Mononuclear cell (primary cell): ENCODE data around the gene ATP6AP2. TPM values are rescaled to one million over a fixed set of nuclear protein-coding genes. Genes with fewer than 3 reads are reported as not detected.
"Not testable (repeated sequence)": the region's sequence is repeated elsewhere in the genome, so short reads cannot be mapped to it uniquely, and the experiment has no call there.

Experiments
- H3K27me3 ChIP-seq: 2 replicates; pipeline ENCODE4 v1.6.0; 2011; ENCODE audit warnings: low read length, control low read depth; ENCODE audit not compliant: insufficient read depth
- H3K4me1 ChIP-seq: 2 replicates; pipeline ENCODE4 v1.5.1; 2011; ENCODE audit warnings: mild to moderate bottlenecking, low read length, control low read depth; ENCODE audit not compliant: insufficient read depth
- H3K4me3 ChIP-seq: 2 replicates; pipeline ENCODE4 v1.5.1; 2011; ENCODE audit warnings: mild to moderate bottlenecking, low read length, moderate library complexity
- H3K9me3 ChIP-seq: 2 replicates; pipeline ENCODE4 v1.5.1; 2011; ENCODE audit warnings: low read depth, mild to moderate bottlenecking, control low read depth, low read length
- total RNA-seq: library from RNA; depleted of rRNA; stranded (reverse); fragments of >200 nt; gene quantifications from one replicate; pipeline ENCODE4 v1.2.3, GENCODE V29; 2012

The ATP6AP2 gene
- total RNA-seq, 1 donor: 167 TPM

- not testable (repeated sequence) for H3K9me3 ChIP-seq, H3K4me3 ChIP-seq, H3K27me3 ChIP-seq, H3K4me1 ChIP-seq
Observed at GRCh38 chrX:40589616-40590321, 9.0 kb downstream of the ATP6AP2 start.

GRCh38 chrX:40603446-40603845, 22.7 kb downstream of the ATP6AP2 start:
- H3K4me1 ChIP-seq: no peaks in the 10 kb centered on the region
- no peaks in the 10 kb centered on the region for H3K9me3 ChIP-seq
- no peak overlapping the region for H3K4me3 ChIP-seq
- H3K27me3 ChIP-seq: no peaks in the 10 kb centered on the region

GRCh38 chrX:40607381-40607780, 26.6 kb downstream of the ATP6AP2 start:
- H3K9me3 ChIP-seq: no peaks in the 10 kb centered on the region
- H3K4me3 ChIP-seq: no peak overlapping the region
- no peaks in the 10 kb centered on the region for H3K27me3 ChIP-seq
- no peaks in the 10 kb centered on the region for H3K4me1 ChIP-seq

- Histone ChIP-seq H3K4me3 (no peak overlapping the region), H3K9me3 (no peaks in the 10 kb centered on the region), H3K4me1 (no peaks in the 10 kb centered on the region), H3K27me3 (no peaks in the 10 kb centered on the region)
Observed at GRCh38 chrX:40612511-40612910, 31.7 kb downstream of the ATP6AP2 start.

- H3K4me3 ChIP-seq: no peak overlapping the region
- H3K4me1 ChIP-seq: no peaks in the 10 kb centered on the region
- H3K9me3 ChIP-seq: no peaks in the 10 kb centered on the region
- H3K27me3 ChIP-seq: no peaks in the 10 kb centered on the region
Observed at GRCh38 chrX:40615976-40616375, 35.2 kb downstream of the ATP6AP2 start.

DNA sequence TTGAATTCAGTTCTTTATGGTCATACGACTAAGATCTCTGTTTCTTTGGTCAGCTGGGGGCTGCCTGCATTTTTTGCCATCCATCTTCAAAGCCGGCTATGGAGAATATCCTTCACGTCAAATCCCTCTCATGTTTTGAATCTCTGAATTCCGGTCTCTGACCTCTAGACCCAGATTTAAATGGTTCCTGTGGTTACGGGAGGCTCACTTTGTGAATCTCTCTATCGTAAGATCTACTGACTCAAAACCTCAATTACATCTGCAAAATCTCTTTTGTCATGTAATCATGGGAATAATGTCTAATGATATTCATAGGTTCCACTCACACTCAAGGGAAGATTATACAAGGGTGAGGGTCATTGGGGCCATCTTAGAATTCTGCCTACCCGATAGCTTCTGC, 36.8 kb downstream of the ATP6AP2 start:
- Histone ChIP-seq H3K27me3 (no peaks in the 10 kb centered on the region), H3K4me3 (no peak overlapping the region), H3K4me1 (no peaks in the 10 kb centered on the region), H3K9me3 (no peaks in the 10 kb centered on the region)

DNA sequence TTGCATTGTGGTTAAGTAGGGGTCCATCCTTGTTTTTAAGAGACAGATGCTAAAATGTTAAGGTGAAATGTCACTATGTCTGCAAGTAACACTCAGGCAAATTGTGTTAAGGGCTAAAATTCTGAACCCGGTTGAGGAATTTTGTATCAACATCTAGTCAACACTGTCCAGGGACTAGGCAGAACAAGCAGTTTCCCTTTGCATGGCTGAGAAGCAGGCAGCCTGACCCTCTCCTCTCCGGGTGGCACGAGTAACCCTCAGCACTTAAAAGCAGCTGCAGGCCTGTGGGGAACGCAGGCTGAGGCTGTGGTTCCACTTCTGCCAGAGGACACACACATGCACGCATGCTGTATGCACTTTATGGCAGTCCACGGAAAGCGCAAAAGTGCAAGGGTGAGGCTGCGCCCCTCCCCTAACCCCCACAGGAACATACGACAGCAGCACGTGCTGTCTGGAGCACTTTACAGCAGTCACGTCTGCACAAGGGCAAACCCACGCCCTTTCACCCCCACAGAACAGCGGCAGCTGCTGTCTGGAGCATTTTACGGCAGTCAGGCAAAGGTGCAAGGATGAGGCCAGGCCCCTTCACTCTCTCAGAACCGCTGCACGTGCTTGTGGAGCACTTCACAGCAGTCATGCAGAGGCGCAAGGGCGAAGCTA, 41.8 kb downstream of the ATP6AP2 start:
- Histone ChIP-seq H3K9me3 (no peaks in the 10 kb centered on the region), H3K4me3 (no peak overlapping the region), H3K27me3 (no peaks in the 10 kb centered on the region), H3K4me1 (no peaks in the 10 kb centered on the region)

DNA sequence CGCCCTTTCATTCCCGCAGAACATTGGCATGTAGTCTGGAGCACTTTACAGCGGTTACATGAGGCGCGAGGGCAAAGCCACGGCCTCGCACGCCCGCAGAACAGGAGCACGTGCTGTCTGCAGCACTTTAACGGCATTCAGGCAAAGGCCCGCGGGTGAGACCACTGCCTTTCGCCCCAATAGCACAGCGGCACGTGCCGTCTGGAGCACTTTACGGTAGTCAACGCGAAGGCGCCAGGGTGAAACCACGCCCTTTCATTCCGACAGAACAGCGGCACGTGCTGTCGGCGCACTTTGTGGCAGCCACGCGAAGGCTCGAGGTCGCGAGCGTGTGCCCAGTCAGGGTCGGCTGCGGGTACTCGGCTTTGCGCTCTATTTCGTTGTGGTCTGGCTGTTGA, 42.4 kb downstream of the ATP6AP2 start, which contains the start of gene MPC1L:
Gene MPC1L (plus strand): TSS at position 290 of the 398 bp plus-strand sequence. CDS start 138 bp downstream, outside the sequence.
- Histone ChIP-seq H3K9me3 (no peaks in the 10 kb centered on the region), H3K4me3 (no peak within 1 kb of the TSS), H3K4me1 (no peaks in the 10 kb centered on the region), H3K27me3 (no peaks in the 10 kb centered on the region)

DNA sequence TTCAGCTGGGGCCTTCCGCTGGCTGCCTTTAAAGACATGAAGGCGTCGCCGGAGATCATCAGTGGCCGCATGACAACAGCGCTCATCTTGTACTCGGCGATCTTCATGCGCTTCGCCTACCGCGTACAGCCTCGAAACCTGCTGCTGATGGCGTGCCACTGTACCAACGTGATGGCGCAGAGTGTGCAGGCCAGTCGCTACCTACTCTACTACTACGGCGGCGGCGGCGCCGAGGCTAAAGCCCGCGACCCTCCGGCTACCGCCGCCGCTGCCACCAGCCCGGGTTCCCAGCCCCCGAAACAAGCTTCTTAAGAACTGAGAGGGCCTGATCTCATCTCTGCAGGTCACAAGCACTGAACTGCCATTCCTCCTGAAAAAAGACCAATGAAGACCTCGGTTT, 42.9 kb downstream of the ATP6AP2 start:
- Histone ChIP-seq H3K4me3 (no peak overlapping the region), H3K9me3 (no peaks in the 10 kb centered on the region), H3K27me3 (no peaks in the 10 kb centered on the region), H3K4me1 (no peaks in the 10 kb centered on the region)

GRCh38 chrX:40625294-40625693, 44.5 kb downstream of the ATP6AP2 start:
- no peaks in the 10 kb centered on the region for H3K9me3 ChIP-seq
- H3K4me3 ChIP-seq: no peak overlapping the region
- H3K4me1 ChIP-seq: no peaks in the 10 kb centered on the region
- no peaks in the 10 kb centered on the region for H3K27me3 ChIP-seq

DNA sequence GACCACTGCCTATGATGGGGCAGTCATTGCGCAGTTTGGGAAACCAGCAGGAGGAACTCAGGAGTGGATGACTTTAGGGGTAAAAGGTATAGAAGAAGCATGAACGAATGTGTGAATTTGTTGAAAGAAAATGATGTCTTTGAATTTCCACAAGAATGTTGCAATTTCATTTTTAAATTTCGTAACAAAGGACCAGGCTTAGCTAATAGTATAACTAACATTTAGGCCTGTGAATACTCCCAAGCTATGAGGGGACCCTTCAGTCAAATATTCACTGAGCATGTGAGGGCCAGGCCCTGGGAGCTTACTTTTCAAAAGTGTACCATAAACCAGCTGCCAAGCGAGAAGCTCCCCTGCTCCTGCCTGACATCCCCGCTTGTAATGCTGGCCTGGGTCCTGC, 47.7 kb downstream of the ATP6AP2 start:
- H3K27me3 ChIP-seq: no peaks in the 10 kb centered on the region
- H3K9me3 ChIP-seq: no peaks in the 10 kb centered on the region
- peaks cover 7% of the 10 kb centered on the region for H3K4me1 ChIP-seq
- no peak overlapping the region for H3K4me3 ChIP-seq

DNA sequence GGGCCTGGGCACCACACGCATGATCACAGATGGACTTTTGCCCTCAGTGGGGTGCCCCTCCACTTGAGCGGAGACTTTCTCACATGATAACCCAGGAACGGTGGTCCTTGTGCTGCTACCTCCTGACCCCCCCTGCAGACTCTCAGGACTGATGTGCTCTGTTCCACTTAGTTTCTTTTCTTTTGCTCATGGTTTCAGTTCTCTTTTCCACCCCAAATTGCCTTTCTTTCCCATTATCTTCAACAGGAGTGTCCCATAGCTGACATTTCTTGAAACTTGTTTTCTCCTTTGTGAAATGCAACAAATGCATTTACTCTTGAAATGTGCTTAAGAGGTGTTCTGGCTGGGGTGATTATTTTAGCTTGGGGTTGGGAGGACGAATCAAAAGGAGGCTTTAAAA, 51.4 kb downstream of the ATP6AP2 start:
- Histone ChIP-seq H3K9me3 (no peaks in the 10 kb centered on the region), H3K27me3 (no peaks in the 10 kb centered on the region), H3K4me1 (peaks cover 8% of the 10 kb centered on the region), H3K4me3 (no peak overlapping the region)

DNA sequence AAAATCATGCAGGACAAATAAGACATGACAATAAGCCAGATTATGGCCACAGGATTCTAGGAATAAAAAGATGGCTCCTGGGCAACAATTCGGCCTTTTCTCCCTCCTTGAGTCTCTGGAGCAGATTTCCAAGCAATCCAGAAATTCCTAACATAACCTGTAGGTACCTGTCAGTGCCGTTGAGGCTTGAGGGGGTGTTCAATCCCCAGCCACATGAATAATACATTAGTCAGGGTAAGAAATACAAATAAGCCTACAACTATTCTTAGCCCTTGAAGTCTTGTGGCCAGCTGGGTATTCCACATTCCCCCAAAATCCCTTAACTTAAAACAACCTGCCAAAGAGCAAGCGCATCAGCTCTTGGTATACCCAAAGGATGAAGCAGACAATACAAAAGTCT, 56.9 kb downstream of the ATP6AP2 start:
- Histone ChIP-seq H3K4me3 (no peak overlapping the region), H3K4me1 (peaks cover 33% of the 10 kb centered on the region), H3K9me3 (no peaks in the 10 kb centered on the region), H3K27me3 (no peaks in the 10 kb centered on the region)

DNA sequence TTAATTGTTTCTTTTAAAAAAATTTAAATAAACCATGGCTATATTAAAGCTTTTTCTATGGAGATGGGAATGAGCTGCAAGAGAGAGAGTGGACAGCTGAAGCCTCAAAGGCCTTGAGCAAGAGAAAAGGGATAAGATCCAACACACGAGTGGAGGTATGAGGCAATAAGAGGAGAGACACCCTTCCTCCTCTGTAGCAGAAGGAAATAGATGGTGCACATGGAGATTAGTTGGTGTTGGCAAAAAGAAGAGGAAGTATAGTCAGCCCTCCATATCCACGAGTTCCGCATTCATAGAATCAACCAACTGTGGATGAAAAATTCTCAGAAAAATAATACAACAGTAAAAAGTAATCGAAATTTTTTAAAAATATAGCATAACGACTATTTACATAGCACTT, 63.4 kb downstream of the ATP6AP2 start:
- H3K4me3 ChIP-seq: peak overlapping the region; percentile 46
- H3K4me1 ChIP-seq: peaks cover 48% of the 10 kb centered on the region
- H3K27me3 ChIP-seq: no peaks in the 10 kb centered on the region
- H3K9me3 ChIP-seq: no peaks in the 10 kb centered on the region

DNA sequence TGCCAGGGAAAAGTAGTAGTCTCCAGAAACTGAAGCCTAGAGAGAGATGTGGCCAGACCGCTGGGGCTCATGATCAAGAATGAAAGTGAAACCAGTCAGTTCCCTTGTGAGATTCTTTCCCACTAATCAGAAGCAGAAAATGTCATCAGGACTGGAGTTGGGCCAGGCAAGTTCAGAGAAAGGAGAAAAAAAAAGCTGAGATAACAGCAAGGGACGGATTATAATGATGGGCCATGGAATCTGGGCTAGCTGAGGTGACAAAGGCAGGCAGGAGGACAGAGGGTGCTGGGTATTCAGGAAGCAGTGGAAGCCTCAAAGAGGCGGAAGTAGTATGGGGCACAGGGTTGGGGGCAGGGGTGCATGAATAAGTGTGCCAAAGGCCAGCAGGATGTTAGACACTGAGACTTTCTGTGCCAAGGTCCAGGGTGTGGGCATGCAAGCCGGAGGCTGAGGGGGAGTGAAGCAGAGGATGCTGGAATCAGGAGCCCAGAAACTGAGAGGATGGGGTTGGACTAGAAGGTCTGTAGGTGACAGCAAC, 64.1 kb downstream of the ATP6AP2 start:
- Histone ChIP-seq H3K27me3 (no peaks in the 10 kb centered on the region), H3K4me1 (peaks cover 47% of the 10 kb centered on the region), H3K9me3 (no peaks in the 10 kb centered on the region), H3K4me3 (peak overlapping the region; percentile 46)
